Measurements from ENCODE around the gene TBC1D5.

TBC1D5 gene

DNA sequence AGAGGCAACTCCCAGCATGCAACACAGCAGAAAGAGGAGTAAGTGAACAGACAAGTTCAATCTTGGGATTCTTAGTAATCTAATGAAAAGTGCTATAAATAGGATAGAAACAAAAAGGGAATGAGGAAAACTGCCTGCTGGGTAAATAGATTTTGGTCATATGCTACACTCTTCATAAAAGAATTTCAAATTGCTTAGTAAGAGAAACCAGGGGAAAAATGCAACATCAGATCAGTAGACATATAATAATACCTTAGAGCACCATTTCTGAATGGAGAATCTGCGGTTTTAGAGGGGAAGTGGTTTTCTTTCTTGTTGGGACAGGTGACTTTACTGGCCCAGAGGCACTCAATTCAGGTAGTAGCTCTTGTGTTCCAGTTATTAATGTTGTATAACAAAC is 13.4 kb upstream of the TBC1D5 start:
- in situ Hi-C loops (cut with HindIII; ENCODE audit: low sequenced_read_pairs): no loop called here
- no peak for DNase-seq (ENCODE audit: low read depth, low spot score)
- TF ChIP-seq, protein P1, sequence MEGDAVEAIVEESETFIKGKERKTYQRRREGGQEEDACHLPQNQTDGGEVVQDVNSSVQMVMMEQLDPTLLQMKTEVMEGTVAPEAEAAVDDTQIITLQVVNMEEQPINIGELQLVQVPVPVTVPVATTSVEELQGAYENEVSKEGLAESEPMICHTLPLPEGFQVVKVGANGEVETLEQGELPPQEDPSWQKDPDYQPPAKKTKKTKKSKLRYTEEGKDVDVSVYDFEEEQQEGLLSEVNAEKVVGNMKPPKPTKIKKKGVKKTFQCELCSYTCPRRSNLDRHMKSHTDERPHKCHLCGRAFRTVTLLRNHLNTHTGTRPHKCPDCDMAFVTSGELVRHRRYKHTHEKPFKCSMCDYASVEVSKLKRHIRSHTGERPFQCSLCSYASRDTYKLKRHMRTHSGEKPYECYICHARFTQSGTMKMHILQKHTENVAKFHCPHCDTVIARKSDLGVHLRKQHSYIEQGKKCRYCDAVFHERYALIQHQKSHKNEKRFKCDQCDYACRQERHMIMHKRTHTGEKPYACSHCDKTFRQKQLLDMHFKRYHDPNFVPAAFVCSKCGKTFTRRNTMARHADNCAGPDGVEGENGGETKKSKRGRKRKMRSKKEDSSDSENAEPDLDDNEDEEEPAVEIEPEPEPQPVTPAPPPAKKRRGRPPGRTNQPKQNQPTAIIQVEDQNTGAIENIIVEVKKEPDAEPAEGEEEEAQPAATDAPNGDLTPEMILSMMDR (IDR thresholded peaks at IDR 0.05; ENCODE audit: low read depth, low read length): no peak
- no peak overlapping the region for H3K4me3 ChIP-seq (ENCODE audit: low read depth, low read length)

DNA sequence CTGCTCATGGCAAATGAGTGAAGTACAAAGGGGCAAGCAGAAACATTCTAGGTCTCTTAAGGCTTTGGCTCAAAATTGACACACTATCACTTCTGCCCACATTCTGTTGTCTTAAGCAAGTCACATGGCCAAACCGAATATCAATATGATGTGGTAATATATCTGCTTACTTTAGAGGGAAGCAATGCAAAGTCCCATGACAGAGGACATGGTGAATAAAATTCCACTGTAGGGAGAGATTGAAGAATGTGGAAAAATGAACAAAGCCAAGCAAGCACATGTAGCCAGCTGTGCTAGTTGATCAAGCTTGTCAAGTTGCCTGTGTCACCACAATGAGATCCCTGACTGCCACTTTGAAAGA is 11.2 kb upstream of the TBC1D5 start:
- no peak for DNase-seq (ENCODE audit: low read depth, low spot score)
- in situ Hi-C loops (cut with HindIII; ENCODE audit: low sequenced_read_pairs): no loop called here
- H3K4me3 ChIP-seq (ENCODE audit: low read depth, low read length): no peak overlapping the region
- TF ChIP-seq, protein P1 (IDR thresholded peaks at IDR 0.05; ENCODE audit: low read depth, low read length): no peak

DNA sequence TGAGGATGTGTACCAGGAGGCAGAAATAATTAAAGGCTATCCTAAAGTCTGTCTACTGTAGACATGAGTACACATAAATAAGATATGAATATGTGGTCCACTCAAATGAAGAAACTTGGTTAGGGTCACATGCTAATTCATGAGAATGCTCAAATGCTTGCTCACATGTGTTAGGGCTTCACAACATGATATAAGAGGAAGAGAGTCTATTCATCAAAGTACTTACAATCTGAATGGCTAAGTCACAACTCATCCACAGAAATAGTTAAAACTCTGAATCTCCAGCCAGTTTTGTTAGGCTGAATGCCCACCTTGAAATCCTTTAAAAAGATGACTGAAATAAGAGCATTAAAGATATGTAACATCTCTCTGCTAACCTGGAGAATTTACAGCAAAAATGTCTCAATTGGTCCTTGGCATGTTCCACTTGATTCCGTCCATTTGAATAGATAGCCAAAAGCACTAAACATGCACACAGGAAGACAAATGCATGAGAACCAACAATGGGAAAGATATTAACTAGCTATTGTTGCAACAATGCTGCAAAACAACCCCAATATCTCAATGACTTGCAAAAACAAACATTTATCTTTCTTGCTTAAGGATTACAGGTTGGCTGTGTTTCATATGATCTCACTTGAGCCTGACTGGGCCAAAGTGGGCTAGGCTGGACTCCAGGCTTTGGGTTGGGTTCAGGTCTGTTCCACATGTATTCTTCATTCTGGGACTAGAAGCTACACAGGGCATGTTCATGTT is 10.6 kb upstream of the TBC1D5 start:
- H3K4me3 ChIP-seq (ENCODE audit: low read depth, low read length): no peak overlapping the region
- no peak for DNase-seq (ENCODE audit: low read depth, low spot score)
- in situ Hi-C loops (cut with HindIII; ENCODE audit: low sequenced_read_pairs): no loop called here
- TF ChIP-seq, protein P1 (IDR thresholded peaks at IDR 0.05; ENCODE audit: low read depth, low read length): no peak

DNA sequence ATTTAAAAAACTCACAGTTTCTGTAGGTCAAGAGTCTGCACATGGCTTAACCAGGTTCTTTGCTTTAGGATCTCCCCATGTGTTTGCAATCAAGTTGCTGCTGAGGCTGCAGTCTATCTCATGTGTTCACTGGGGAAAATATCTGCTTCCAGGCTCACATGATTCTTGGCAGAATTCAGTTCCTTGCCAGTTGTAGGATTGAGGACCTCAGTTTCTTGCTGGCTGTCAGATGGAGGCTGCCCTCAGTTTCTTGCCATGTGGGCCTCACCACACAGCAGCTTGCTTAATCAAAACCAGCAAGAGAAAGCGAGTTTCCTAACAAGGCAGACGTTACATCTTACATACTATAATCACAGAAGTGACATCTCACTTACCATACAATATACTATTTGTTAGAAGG is 10.0 kb upstream of the TBC1D5 start:
- in situ Hi-C loops (cut with HindIII; ENCODE audit: low sequenced_read_pairs): no loop called here

DNA sequence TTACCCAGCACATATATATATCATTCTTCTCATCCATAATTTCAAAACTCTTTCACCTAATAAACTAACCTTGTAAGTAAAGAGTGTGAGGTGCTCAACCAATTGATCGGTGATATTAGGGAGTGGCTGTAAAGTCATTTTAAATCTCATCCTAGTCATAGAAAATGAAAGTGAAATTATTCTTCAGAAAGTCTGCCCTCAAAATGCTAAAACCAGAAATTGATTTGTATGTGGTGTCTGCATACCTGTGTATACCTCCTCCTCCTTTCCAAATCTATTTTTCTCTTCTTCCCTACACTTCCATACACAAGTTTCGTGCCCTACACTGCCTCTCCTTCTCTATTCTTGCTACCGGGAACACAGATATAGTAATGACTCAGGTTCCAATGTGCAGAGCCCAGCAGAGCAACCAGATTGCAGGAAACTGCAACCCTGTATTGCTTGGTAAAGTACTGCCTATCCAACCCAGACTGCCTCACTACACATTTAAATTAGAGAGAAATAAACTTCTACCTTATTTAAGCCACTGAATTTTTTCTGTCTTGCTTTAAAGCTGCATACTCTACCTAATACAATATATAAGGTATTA is 7.4 kb upstream of the TBC1D5 start:
- TF ChIP-seq, protein P1 (IDR thresholded peaks at IDR 0.05; ENCODE audit: low read depth, low read length): no peak
- in situ Hi-C loops (cut with HindIII; ENCODE audit: low sequenced_read_pairs): no loop called here

More for the DNA sequence above, 10.0 kb upstream of the TBC1D5 start:
- DNase-seq (ENCODE audit: low read depth, low spot score): no peak
- H3K4me3 ChIP-seq (ENCODE audit: low read depth, low read length): no peak overlapping the region
- TF ChIP-seq, protein P1 (IDR thresholded peaks at IDR 0.05; ENCODE audit: low read depth, low read length): no peak

DNA sequence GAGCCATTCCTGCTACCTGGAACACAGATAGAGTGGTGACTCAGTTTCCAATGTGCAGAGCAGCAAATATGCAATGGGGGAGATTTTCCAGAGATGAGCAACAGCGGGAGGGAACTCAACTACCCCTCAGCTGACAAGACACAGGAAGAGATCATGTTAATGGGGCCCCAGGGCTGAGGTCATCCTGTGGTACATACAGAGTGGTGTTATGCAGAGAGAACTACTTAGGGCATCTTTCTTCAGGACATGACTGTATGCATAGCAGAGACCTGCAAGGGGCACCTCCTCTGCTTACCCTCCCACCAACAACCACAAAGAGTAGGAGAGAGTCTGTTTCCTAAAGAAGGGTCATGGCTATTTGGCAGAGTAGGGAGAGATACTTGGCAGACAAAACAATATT is 6.8 kb upstream of the TBC1D5 start:
- TF ChIP-seq, protein P1 (IDR thresholded peaks at IDR 0.05; ENCODE audit: low read depth, low read length): no peak
- no peak overlapping the region for H3K4me3 ChIP-seq (ENCODE audit: low read depth, low read length)
- DNase-seq (ENCODE audit: low read depth, low spot score): no peak
- in situ Hi-C loops (cut with HindIII; ENCODE audit: low sequenced_read_pairs): no loop called here

More for the DNA sequence above, 7.4 kb upstream of the TBC1D5 start:
- no peak overlapping the region for H3K4me3 ChIP-seq (ENCODE audit: low read depth, low read length)
- DNase-seq (ENCODE audit: low read depth, low spot score): no peak
